ENCODE data around the gene SH3PXD2A.

DNA sequence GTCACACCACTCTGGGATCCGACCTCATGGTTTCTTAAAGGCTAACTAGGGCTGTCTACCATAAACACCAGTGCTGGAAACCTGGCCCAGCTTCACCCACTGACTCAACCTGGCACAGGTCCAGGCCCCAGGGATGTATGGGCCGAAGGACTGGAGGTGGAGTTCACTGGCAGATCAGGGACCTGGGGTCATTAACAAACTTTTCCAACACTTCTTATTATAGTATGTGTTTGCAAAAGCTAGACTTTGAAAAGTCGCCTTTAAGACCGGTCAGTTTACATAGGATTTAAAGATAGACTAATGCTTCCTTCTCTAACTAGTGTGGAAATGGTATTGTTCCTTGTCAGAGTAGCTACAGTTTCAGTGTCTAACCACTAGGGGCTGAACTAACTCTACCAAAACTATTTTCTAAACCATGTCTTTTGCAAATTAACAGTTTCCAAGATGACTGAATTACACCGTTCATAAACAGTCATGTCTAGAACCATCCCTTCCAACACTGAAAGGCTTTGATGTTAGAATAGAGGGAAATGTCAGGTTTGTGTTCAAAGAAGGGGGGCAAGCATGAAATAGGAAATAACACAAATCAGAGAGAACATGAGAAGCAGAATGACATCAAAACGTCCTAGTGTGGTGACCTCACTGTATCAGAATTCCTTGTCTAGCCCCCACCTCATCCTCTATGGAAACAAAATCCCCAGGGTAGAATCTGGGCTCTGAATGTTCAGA lies 32.9 kb upstream of the SH3PXD2A start:
- TF ChIP-seq, protein P1, sequence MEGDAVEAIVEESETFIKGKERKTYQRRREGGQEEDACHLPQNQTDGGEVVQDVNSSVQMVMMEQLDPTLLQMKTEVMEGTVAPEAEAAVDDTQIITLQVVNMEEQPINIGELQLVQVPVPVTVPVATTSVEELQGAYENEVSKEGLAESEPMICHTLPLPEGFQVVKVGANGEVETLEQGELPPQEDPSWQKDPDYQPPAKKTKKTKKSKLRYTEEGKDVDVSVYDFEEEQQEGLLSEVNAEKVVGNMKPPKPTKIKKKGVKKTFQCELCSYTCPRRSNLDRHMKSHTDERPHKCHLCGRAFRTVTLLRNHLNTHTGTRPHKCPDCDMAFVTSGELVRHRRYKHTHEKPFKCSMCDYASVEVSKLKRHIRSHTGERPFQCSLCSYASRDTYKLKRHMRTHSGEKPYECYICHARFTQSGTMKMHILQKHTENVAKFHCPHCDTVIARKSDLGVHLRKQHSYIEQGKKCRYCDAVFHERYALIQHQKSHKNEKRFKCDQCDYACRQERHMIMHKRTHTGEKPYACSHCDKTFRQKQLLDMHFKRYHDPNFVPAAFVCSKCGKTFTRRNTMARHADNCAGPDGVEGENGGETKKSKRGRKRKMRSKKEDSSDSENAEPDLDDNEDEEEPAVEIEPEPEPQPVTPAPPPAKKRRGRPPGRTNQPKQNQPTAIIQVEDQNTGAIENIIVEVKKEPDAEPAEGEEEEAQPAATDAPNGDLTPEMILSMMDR (IDR thresholded peaks at IDR 0.05; ENCODE audit: insufficient read depth, low read depth, low read length) = peak; percentile 99
- no peak for TF ChIP-seq EZH2 (IDR thresholded peaks at IDR 0.05; ENCODE audit: insufficient read depth, low read length)
